GM12892 (cell line): Measurements from ENCODE around the gene DHRSX.

ENCODE experiments used
- POLR2A ChIP-seq: IDR thresholded peaks from 2 replicates; pipeline ENCODE4 v1.6.1; 2011; ENCODE audit warnings: low read depth, low read length, control low read depth
- POLR2AphosphoS5 ChIP-seq: IDR thresholded peaks from 2 replicates; pipeline ENCODE4 v1.6.1; 2011; ENCODE audit warnings: low read depth, low read length, control low read depth
- TAF1 ChIP-seq: IDR thresholded peaks from 2 replicates; pipeline ENCODE4 v1.6.1; 2011; ENCODE audit warnings: low read depth, mild to moderate bottlenecking, control low read depth, low read length, borderline replicate concordance

DNA sequence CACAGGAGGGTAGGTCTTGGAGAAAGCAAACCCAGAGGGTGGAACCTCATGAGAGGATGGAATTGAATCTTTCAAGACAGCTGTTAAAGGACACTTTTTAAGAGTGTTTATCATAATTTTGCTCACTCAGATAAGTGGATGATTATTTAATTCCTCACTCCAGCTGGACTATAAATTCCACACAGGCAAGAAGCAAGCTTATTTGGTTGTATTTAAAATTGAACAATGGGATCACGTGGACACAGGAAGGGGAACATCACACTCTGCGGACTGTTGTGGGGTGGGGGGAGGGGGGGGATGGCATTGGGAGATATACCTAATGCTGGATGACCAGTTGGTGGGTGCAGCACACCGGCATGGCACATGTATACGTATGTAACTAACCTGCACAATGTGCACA lies 116.3 kb downstream of the DHRSX start:
- no peak for TF ChIP-seq POLR2A
- TF ChIP-seq POLR2AphosphoS5: no peak
- TF ChIP-seq TAF1: no peak
